SJSA1 (cell line): ENCODE data around the gene HIVEP3. TPM values are rescaled to one million over a fixed set of nuclear protein-coding genes. Genes with fewer than 3 reads are reported as not detected.

Experiments used
- DNase-seq, 2 experiments: peaks; one replicate each; pipeline ENCODE4 v3.0.0-alpha.2; 2015 to 2020; ENCODE audit warnings: low spot score in 2 of 2, low read depth in 1 of 2
- H3K27ac ChIP-seq: fragments of 250-450 bp; sonication (Bioruptor Pico); 2 replicates; pipeline ENCODE4 v1.5.1; 2020; ENCODE audit warnings: mild to moderate bottlenecking, moderate library complexity
- H3K27me3 ChIP-seq: fragments of 250-450 bp; sonication (Bioruptor Pico); replicated peaks from 2 replicates; pipeline ENCODE4 v1.5.1; 2020; ENCODE audit warnings: mild to moderate bottlenecking, moderate library complexity
- H3K36me3 ChIP-seq: fragments of 250-450 bp; sonication (Bioruptor Pico); 2 replicates; pipeline ENCODE4 v1.5.1; 2020; ENCODE audit warnings: mild to moderate bottlenecking
- H3K4me1 ChIP-seq: fragments of 250-450 bp; sonication (Bioruptor Pico); replicated peaks from 2 replicates; pipeline ENCODE4 v1.6.1; 2021; ENCODE audit warnings: mild to moderate bottlenecking
- H3K4me3 ChIP-seq: fragments of 250-450 bp; sonication (Bioruptor Pico); 2 replicates; pipeline ENCODE4 v1.5.1; 2020; ENCODE audit warnings: mild to moderate bottlenecking
- H3K9me3 ChIP-seq: fragments of 250-450 bp; sonication (Bioruptor Pico); replicated peaks from 2 replicates; pipeline ENCODE4 v1.5.1; 2020; ENCODE audit warnings: mild to moderate bottlenecking
- total RNA-seq: library from RNA; depleted of rRNA; stranded (reverse); fragments of >200 nt; shearing (Covaris generic); gene quantifications from 2 replicates; pipeline ENCODE4 v1.2.3, GENCODE V29; 2014

The HIVEP3 gene
- total RNA-seq, 1 experiment from 2014 or later = 2.2 TPM

- Histone ChIP-seq H3K27me3 (no peaks in the 10 kb centered on the region), H3K4me3 (no peak overlapping the region), H3K36me3 (no peaks in the 10 kb centered on the region), H3K4me1 (no peaks in the 10 kb centered on the region), H3K27ac (no peak overlapping the region), H3K9me3 (no peaks in the 10 kb centered on the region)
- no peak for DNase-seq
These were observed 191.6 kb downstream of the HIVEP3 start for GRCh38 chr1:41726899-41727748.

DNA sequence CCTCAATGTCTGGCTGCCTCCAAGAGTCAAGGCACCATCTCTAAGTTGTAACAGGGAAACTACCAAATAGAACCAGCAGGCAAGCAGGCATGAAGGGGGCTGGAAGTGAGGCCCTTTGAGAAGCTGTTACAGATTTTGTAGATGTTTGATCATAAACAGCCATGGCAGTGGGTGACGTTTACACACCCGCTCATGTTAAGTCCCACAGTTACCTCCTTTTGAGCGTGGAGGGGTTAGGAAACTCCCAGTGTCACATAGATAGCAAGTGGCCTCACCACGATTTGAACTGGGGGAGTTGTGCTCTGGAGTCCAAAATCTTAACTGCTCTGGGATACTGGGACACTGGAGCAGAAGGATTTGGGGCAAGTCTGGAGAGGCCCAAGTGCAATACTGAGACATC is 192.4 kb downstream of the HIVEP3 start:
- Histone ChIP-seq H3K36me3 (no peaks in the 10 kb centered on the region), H3K4me3 (no peak overlapping the region), H3K4me1 (no peaks in the 10 kb centered on the region), H3K27ac (no peak overlapping the region), H3K27me3 (no peaks in the 10 kb centered on the region), H3K9me3 (no peaks in the 10 kb centered on the region)
- no peak for DNase-seq

- Histone ChIP-seq H3K9me3 (no peaks in the 10 kb centered on the region), H3K4me1 (no peaks in the 10 kb centered on the region), H3K36me3 (no peaks in the 10 kb centered on the region), H3K27me3 (no peaks in the 10 kb centered on the region), H3K27ac (no peak overlapping the region), H3K4me3 (no peak overlapping the region)
- no peak for DNase-seq
These were observed 193.8 kb downstream of the HIVEP3 start for GRCh38 chr1:41724926-41725325.

- no peak overlapping the region for H3K27ac ChIP-seq
- H3K9me3 ChIP-seq = no peaks in the 10 kb centered on the region
- H3K36me3 ChIP-seq = no peaks in the 10 kb centered on the region
- H3K4me1 ChIP-seq = no peaks in the 10 kb centered on the region
- no peak overlapping the region for H3K4me3 ChIP-seq
- H3K27me3 ChIP-seq = no peaks in the 10 kb centered on the region
- DNase-seq = no peak
These were observed 194.5 kb downstream of the HIVEP3 start for GRCh38 chr1:41724248-41724647.

DNA sequence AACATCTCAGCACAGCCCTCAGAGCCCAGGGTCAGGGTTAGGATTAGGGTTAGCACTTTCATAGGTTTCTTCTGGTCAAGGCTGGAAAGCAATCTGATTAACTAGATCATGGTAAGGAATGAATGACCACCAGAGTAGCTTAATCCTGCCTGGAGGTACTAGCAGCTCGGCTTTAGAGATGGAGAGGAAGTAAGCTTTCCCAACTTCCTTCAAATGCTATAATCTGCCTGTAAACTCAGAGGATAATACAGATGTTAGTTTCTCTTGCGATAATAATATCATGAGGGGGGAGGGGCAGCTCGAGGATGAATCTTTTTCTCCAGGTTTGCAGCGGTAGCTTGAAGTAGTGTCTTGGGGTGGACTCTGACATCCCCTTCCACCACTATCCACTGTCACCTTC is 194.9 kb downstream of the HIVEP3 start:
- H3K36me3 ChIP-seq = no peaks in the 10 kb centered on the region
- no peak overlapping the region for H3K4me3 ChIP-seq
- H3K9me3 ChIP-seq = no peaks in the 10 kb centered on the region
- no peak for DNase-seq
- no peaks in the 10 kb centered on the region for H3K4me1 ChIP-seq
- H3K27ac ChIP-seq = no peak overlapping the region
- H3K27me3 ChIP-seq = no peaks in the 10 kb centered on the region

DNA sequence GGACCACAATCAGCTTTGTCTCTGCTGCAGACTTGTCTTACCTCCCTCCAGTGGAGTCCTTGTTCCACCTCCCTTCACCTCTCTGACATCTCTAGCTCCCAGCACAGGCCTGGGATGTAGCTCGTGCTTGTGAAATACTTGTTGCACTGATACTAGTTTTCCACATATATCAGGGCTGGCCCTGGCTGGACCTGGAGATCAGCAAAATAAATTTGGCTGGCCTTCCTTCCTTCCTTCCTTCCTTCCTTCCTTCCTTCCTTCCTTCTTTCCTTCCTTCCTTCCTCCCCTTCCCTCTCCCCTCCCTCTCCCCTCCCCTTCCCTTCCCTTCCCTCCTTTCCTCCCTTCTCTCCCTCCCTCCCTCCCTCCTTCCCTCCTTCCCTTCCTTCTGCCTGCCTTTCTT is 196.5 kb downstream of the HIVEP3 start:
- Histone ChIP-seq H3K9me3 (no peaks in the 10 kb centered on the region), H3K4me3 (no peak overlapping the region), H3K27ac (no peak overlapping the region), H3K36me3 (no peaks in the 10 kb centered on the region), H3K4me1 (no peaks in the 10 kb centered on the region), H3K27me3 (no peaks in the 10 kb centered on the region)
- DNase-seq = no peak

GRCh38 chr1:41720861-41721410 is 197.8 kb downstream of the HIVEP3 start:
- Histone ChIP-seq H3K9me3 (no peaks in the 10 kb centered on the region), H3K4me1 (no peaks in the 10 kb centered on the region), H3K27ac (no peak overlapping the region), H3K36me3 (no peaks in the 10 kb centered on the region), H3K4me3 (no peak overlapping the region), H3K27me3 (no peaks in the 10 kb centered on the region)
- DNase-seq = no peak

GRCh38 chr1:41719590-41719989 is 199.1 kb downstream of the HIVEP3 start:
- Histone ChIP-seq H3K27me3 (no peaks in the 10 kb centered on the region), H3K4me1 (no peaks in the 10 kb centered on the region; the same call in 1 of the 2 replicates), H3K36me3 (no peaks in the 10 kb centered on the region), H3K4me3 (no peak overlapping the region), H3K27ac (no peak overlapping the region), H3K9me3 (no peaks in the 10 kb centered on the region)
- no peak for DNase-seq

- no peaks in the 10 kb centered on the region for H3K36me3 ChIP-seq
- H3K4me1 ChIP-seq = peaks cover 4% of the 10 kb centered on the region
- no peak for DNase-seq
- no peaks in the 10 kb centered on the region for H3K9me3 ChIP-seq
- H3K27me3 ChIP-seq = no peaks in the 10 kb centered on the region
- no peak overlapping the region for H3K4me3 ChIP-seq
- no peak overlapping the region for H3K27ac ChIP-seq
These were observed 199.6 kb downstream of the HIVEP3 start for GRCh38 chr1:41719128-41719527.

DNA sequence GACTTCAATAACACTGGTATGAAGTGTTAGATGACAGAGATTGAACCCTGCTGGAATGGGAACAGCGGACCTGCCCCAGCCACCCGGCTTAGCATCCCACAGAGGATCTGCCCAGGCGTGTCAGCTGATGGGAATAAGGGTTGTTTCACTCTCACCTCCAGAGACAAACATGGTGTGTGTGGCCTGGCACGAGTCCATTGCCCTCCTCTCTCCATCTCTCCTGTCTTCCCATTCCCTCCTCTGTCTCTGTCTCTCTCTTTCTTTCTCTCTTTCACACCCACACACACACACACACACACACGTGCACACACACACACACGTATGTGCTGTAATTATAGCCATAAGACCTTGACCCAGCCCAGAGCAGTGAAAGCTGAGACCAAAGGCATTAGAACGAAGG is 200.2 kb downstream of the HIVEP3 start:
- Histone ChIP-seq H3K27me3 (no peaks in the 10 kb centered on the region), H3K4me1 (peaks cover 11% of the 10 kb centered on the region)

GRCh38 chr1:41716188-41717130 is 202.3 kb downstream of the HIVEP3 start:
- no peaks in the 10 kb centered on the region for H3K36me3 ChIP-seq
- H3K27me3 ChIP-seq = no peaks in the 10 kb centered on the region
- no peak for DNase-seq
- H3K4me3 ChIP-seq = no peak overlapping the region
- no peak overlapping the region for H3K27ac ChIP-seq
- H3K4me1 ChIP-seq = peaks cover 21% of the 10 kb centered on the region
- H3K9me3 ChIP-seq = no peaks in the 10 kb centered on the region

More for the DNA sequence above, 200.2 kb downstream of the HIVEP3 start:
- Histone ChIP-seq H3K4me3 (no peak overlapping the region), H3K9me3 (no peaks in the 10 kb centered on the region), H3K27ac (no peak overlapping the region), H3K36me3 (no peaks in the 10 kb centered on the region)
- DNase-seq = no peak

GRCh38 chr1:41715441-41716095 is 203.2 kb downstream of the HIVEP3 start:
- DNase-seq = no peak
- no peaks in the 10 kb centered on the region for H3K27me3 ChIP-seq
- peaks cover 21% of the 10 kb centered on the region for H3K4me1 ChIP-seq
- no peaks in the 10 kb centered on the region for H3K36me3 ChIP-seq
- H3K9me3 ChIP-seq = no peaks in the 10 kb centered on the region
- no peak overlapping the region for H3K4me3 ChIP-seq
- no peak overlapping the region for H3K27ac ChIP-seq

DNA sequence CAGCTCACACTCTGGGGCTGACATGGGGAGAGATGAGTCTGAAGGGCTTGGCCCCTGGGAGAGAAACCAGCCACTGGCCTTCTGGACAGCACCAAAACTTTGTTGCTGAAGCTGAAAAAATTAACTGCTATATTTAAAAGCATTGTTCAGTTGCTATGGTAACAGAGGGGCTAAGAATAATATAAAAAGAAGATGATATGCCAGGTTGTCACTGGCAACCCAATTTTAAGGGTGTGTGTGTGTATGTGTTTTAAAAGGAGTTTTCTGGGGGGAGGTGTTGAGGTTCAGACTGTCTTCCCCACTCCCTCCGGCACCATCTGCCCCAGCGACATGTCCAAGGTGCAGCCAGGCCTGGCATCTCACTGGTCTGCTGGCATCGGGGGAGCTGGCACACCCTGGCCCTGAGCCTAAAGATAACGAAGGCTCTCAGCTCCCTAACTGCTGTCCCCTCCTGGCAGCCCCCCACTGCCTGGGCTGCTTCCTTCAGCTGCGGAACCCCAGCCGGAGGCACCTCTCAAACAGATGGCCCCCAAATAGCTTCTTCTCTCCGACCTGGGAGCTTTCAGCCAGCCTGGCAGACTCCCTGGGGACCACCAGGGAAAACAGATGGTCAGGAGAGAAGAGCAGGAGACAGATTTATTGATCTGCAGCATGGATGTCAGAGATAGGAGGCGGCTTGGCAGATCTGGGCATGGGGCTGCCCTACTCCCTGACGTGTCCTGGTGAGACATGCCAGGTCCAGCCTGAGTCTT is 203.9 kb downstream of the HIVEP3 start:
- peaks cover 21% of the 10 kb centered on the region for H3K4me1 ChIP-seq
- no peaks in the 10 kb centered on the region for H3K27me3 ChIP-seq
- peak overlapping the region; percentile 18; the same call in 1 of the 2 replicates for H3K27ac ChIP-seq
- H3K36me3 ChIP-seq = no peaks in the 10 kb centered on the region
- H3K9me3 ChIP-seq = no peaks in the 10 kb centered on the region
- DNase-seq = no peak
- no peak overlapping the region for H3K4me3 ChIP-seq
